HepG2 (cell line): ENCODE results near the gene TRANK1. TPM values are rescaled to one million over a fixed set of nuclear protein-coding genes. Genes with fewer than 3 reads are reported as not detected.
A peak's percentile ranks its signal among the peaks of the same experiment; 100 is the strongest.

Source experiments
- AGO2 ChIP-seq: fragments of 200-400 bp; formaldehyde crosslinking; optimal IDR thresholded peaks from 2 replicates; pipeline ENCODE3; 2017; ENCODE audit warnings: mild to moderate bottlenecking, low read depth, low read length, moderate library complexity
- ATF7 ChIP-seq, 2 experiments: fragments of 450-650 bp in 1 of 2; sonication (generic) in 1 of 2; formaldehyde crosslinking in 1 of 2; IDR thresholded peaks; 2 replicates each; pipeline versions ENCODE4 v1.4.0 to v1.6.1; 2016 to 2020; ENCODE audit warnings: antibody characterized with exemption in 1 of 2, mild to moderate bottlenecking in 1 of 2, missing genetic modification reagents in 1 of 2
- ELF3 ChIP-seq: IDR thresholded peaks from 2 replicates; pipeline ENCODE4 v1.6.1; 2016; ENCODE audit warnings: missing genetic modification reagents, missing compliant biosample characterization
- ESRRA ChIP-seq: sonication (generic); formaldehyde crosslinking; IDR thresholded peaks from 2 replicates; pipeline ENCODE4 v1.5.1; 2020; ENCODE audit warnings: mild to moderate bottlenecking, low read depth, missing genetic modification reagents
- FOSL1 ChIP-seq: sonication (generic); formaldehyde crosslinking; IDR thresholded peaks from 2 replicates; pipeline ENCODE4 v1.9.0; 2021; ENCODE audit warnings: missing genetic modification reagents, borderline replicate concordance
- FOXJ3 ChIP-seq: sonication (generic); formaldehyde crosslinking; IDR thresholded peaks from 2 replicates; pipeline ENCODE4 v1.4.0; 2020; ENCODE audit warnings: missing genetic modification reagents, mild to moderate bottlenecking, borderline replicate concordance
- FOXP1 ChIP-seq, 2 experiments: fragments of 450-650 bp in 1 of 2; IDR thresholded peaks; 2 replicates each; pipeline ENCODE4 v1.6.1; 2017 to 2018; ENCODE audit warnings: antibody characterized with exemption in 1 of 2
- ISX ChIP-seq: sonication (generic); formaldehyde crosslinking; conservative IDR thresholded peaks from 2 replicates; pipeline ENCODE4 v1.5.0; 2020; ENCODE audit warnings: missing genetic modification reagents
- KDM5A ChIP-seq: fragments of 200-600 bp; sonication (generic); IDR thresholded peaks from 2 replicates; pipeline ENCODE4 v1.7.0; 2018; ENCODE audit warnings: antibody characterized with exemption, mild to moderate bottlenecking, low read length, borderline replicate concordance
- MAF1 ChIP-seq: sonication (generic); formaldehyde crosslinking; IDR thresholded peaks from 2 replicates; pipeline ENCODE4 v1.5.0; 2020; ENCODE audit warnings: missing genetic modification reagents, borderline replicate concordance
- NONO ChIP-seq, 2 experiments: fragments of 450-650 bp in 1 of 2; sonication (generic) in 1 of 2; formaldehyde crosslinking in 1 of 2; IDR thresholded peaks in 1 of 2; conservative IDR thresholded peaks in 1 of 2; 2 replicates each; pipeline versions ENCODE4 v1.6.1 to v1.8.0; 2017 to 2022; ENCODE audit warnings: mild to moderate bottlenecking in 1 of 2, missing genetic modification reagents in 1 of 2, moderate library complexity in 1 of 2
- PCBP2 ChIP-seq: fragments of 200-400 bp; formaldehyde crosslinking; optimal IDR thresholded peaks from 2 replicates; pipeline ENCODE3; 2018; ENCODE audit warnings: low read length, low read depth; ENCODE audit not compliant: poor library complexity, severe bottlenecking
- RBFOX2 ChIP-seq: fragments of 200-400 bp; formaldehyde crosslinking; IDR thresholded peaks from 2 replicates; pipeline ENCODE4 v1.6.1; 2017; ENCODE audit warnings: low read depth, mild to moderate bottlenecking, low read length
- REL ChIP-seq: sonication (generic); formaldehyde crosslinking; conservative IDR thresholded peaks from 2 replicates; pipeline ENCODE4 v1.8.0; 2022; ENCODE audit warnings: mild to moderate bottlenecking, missing genetic modification reagents, moderate library complexity
- SP4 ChIP-seq: sonication (generic); formaldehyde crosslinking; IDR thresholded peaks from 2 replicates; pipeline ENCODE4 v1.8.1; 2023; ENCODE audit warnings: mild to moderate bottlenecking, missing genetic modification reagents
- STAT5B ChIP-seq: sonication (generic); formaldehyde crosslinking; IDR thresholded peaks from 2 replicates; pipeline ENCODE4 v1.4.0; 2020; ENCODE audit warnings: missing genetic modification reagents
- TERF1 ChIP-seq: sonication (generic); formaldehyde crosslinking; IDR thresholded peaks from 2 replicates; pipeline ENCODE4 v1.8.0; 2022; ENCODE audit warnings: mild to moderate bottlenecking, missing genetic modification reagents, moderate library complexity
- ZBTB3 ChIP-seq: sonication (generic); formaldehyde crosslinking; IDR thresholded peaks from 2 replicates; pipeline ENCODE4 v1.4.0; 2020; ENCODE audit warnings: low read depth, mild to moderate bottlenecking, moderate library complexity, missing genetic modification reagents, borderline replicate concordance
- ZNF253 ChIP-seq: sonication (generic); formaldehyde crosslinking; IDR thresholded peaks from 2 replicates; pipeline ENCODE4 v1.8.0; 2022; ENCODE audit warnings: mild to moderate bottlenecking, missing genetic modification reagents, borderline replicate concordance
- ZNF460 ChIP-seq: sonication (generic); formaldehyde crosslinking; IDR thresholded peaks from 2 replicates; pipeline ENCODE4 v1.5.1; 2020; ENCODE audit warnings: missing genetic modification reagents, mild to moderate bottlenecking, borderline replicate concordance
- ZNF556 ChIP-seq: sonication (generic); formaldehyde crosslinking; IDR thresholded peaks from 2 replicates; pipeline ENCODE4 v1.4.0; 2020; ENCODE audit warnings: mild to moderate bottlenecking, missing genetic modification reagents, borderline replicate concordance
- ZNF558 ChIP-seq: sonication (generic); formaldehyde crosslinking; IDR thresholded peaks from 2 replicates; pipeline ENCODE4 v1.9.0; 2022; ENCODE audit warnings: mild to moderate bottlenecking, missing genetic modification reagents, borderline replicate concordance
- ZNF614 ChIP-seq: IDR thresholded peaks from 2 replicates; pipeline ENCODE4 v1.6.1; 2018; ENCODE audit warnings: missing biosample characterization, missing genetic modification reagents, inconsistent platforms, borderline replicate concordance
- ZNF770 ChIP-seq: sonication (generic); formaldehyde crosslinking; IDR thresholded peaks from 2 replicates; pipeline ENCODE4 v1.5.0; 2020; ENCODE audit warnings: mild to moderate bottlenecking, missing genetic modification reagents
- ZNF839 ChIP-seq: sonication (generic); formaldehyde crosslinking; IDR thresholded peaks from 2 replicates; pipeline ENCODE4 v1.4.0; 2020; ENCODE audit warnings: missing genetic modification reagents, mild to moderate bottlenecking, borderline replicate concordance
- polyA plus RNA-seq, 8 experiments: library from polyadenylated mRNA; depleted of rRNA in 3 of 8; stranded (reverse) in 7 of 8; unstranded in 1 of 8; fragments of >200 nt; fragmentation: Illumina TruSeq in 4 of 8; extraction: Trizol in 4 of 8; gene quantifications; 2 replicates each; pipeline versions ENCODE4 v1.2.1 to v1.2.3, GENCODE V29; 2011 to 2016; ENCODE audit warnings: low read depth in 4 of 8, missing spikeins in 1 of 8, mixed read lengths in 1 of 8; ENCODE audit not compliant: insufficient read depth in 1 of 8
- total RNA-seq, 5 experiments: library from RNA; depleted of rRNA; stranded (reverse); fragments of >200 nt; fragmentation: Illumina TruSeq; extraction: Trizol; gene quantifications; 2 replicates each; pipeline ENCODE4 v1.2.3, GENCODE V29; 2016; ENCODE audit warnings: low read depth in 1 of 5

Gene TRANK1
- total and polyA plus RNA-seq, 2 of the 13 experiments (the other 11 are each of a cell fraction or from before 2014, with no cell fraction given): 0.13 to 0.32 TPM

GRCh38 chr3:36919439-36920160 is 25.3 kb downstream of the TRANK1 start (continued):
- TF ChIP-seq ZNF770 (CRISPR knock-in tag) (no peak), MAF1 (no peak), ZNF460 (CRISPR knock-in tag) (no peak), TERF1 (no peak), ZNF556 (CRISPR knock-in tag) (no peak), ELF3 (CRISPR knock-in tag) (peak; percentile 51), PCBP2 (no peak), FOXP1 (IDR thresholded peaks at IDR 0.05) (no peak), FOXP1 (CRISPR knock-in tag; IDR thresholded peaks at IDR 0.05) (peak; percentile 57; the same call in 1 of the 2 replicates), STAT5B (CRISPR knock-in tag) (no peak), REL (CRISPR knock-in tag) (no peak), FOSL1 (CRISPR knock-in tag) (no peak), ZNF839 (CRISPR knock-in tag) (no peak), NONO (IDR thresholded peaks at IDR 0.05) (no peak), NONO (CRISPR knock-in tag; conservative IDR thresholded peaks at IDR 0.05) (no peak), ISX (CRISPR knock-in tag) (no peak), ZNF253 (CRISPR knock-in tag) (no peak), SP4 (CRISPR knock-in tag) (no peak), ZBTB3 (no peak), ZNF614 (CRISPR knock-in tag) (peak; percentile 25; the same call in 1 of the 2 replicates), KDM5A (no peak), AGO2 (no peak), ATF7 (IDR thresholded peaks at IDR 0.05) (no peak), ATF7 (CRISPR knock-in tag; IDR thresholded peaks at IDR 0.05) (no peak), ZNF558 (CRISPR knock-in tag) (no peak), FOXJ3 (CRISPR knock-in tag) (peak; percentile 59; the same call in 1 of the 2 replicates), RBFOX2 (no peak), ESRRA (CRISPR knock-in tag) (no peak)
